Embryonic facial prominence (tissue), 1 donor: ENCODE data around the gene SSBP4.

Experiments used
- DNase-seq: peaks from one replicate; pipeline ENCODE4 v3.0.0-alpha.2; 2016; ENCODE audit errors: extremely low spot score

The SSBP4 gene

GRCh38 chr19:18433015-18433691 lies 14.0 kb downstream of the SSBP4 start:
- no peak for DNase-seq

- DNase-seq: no peak
These were observed 14.7 kb downstream of the SSBP4 start for GRCh38 chr19:18433735-18434398.

- no peak for DNase-seq
These were observed 15.4 kb downstream of the SSBP4 start for GRCh38 chr19:18434411-18435175.

- no peak for DNase-seq
These were observed 16.1 kb downstream of the SSBP4 start for GRCh38 chr19:18435178-18435841.

- DNase-seq: no peak
These were observed 16.9 kb downstream of the SSBP4 start for GRCh38 chr19:18435842-18436670.

GRCh38 chr19:18436671-18437490 lies 17.7 kb downstream of the SSBP4 start:
- no peak for DNase-seq

- DNase-seq: no peak
These were observed 18.5 kb downstream of the SSBP4 start, which contains the start of gene ISYNA1 for GRCh38 chr19:18437491-18438330. Gene ISYNA1 (minus strand): TSS chr19:18438133. CDS start chr19:18437979, 154 bp downstream.

- no peak for DNase-seq
These were observed 19.3 kb downstream of the SSBP4 start for GRCh38 chr19:18438331-18439024.

GRCh38 chr19:18439025-18439909 lies 20.1 kb downstream of the SSBP4 start:
- no peak for DNase-seq

- DNase-seq: no peak
These were observed 20.7 kb downstream of the SSBP4 start for GRCh38 chr19:18439910-18440237.

- DNase-seq: no peak
These were observed 21.2 kb downstream of the SSBP4 start for GRCh38 chr19:18440415-18440877.

GRCh38 chr19:18440936-18441803 lies 22.0 kb downstream of the SSBP4 start:
- no peak for DNase-seq

GRCh38 chr19:18441804-18442788 lies 22.9 kb downstream of the SSBP4 start:
- DNase-seq: no peak

- DNase-seq: no peak
These were observed 23.7 kb downstream of the SSBP4 start for GRCh38 chr19:18442941-18443340.

- no peak for DNase-seq
These were observed 24.2 kb downstream of the SSBP4 start for GRCh38 chr19:18443406-18443805.

- no peak for DNase-seq
These were observed 24.6 kb downstream of the SSBP4 start for GRCh38 chr19:18443831-18444230.
